ENCODE results near the gene SETD9. TPM values are rescaled to one million over a fixed set of nuclear protein-coding genes. Genes with fewer than 3 reads are reported as not detected.

The SETD9 gene
- 10 to 100 TPM in 3 of 4 donors, 1 to 10 TPM in 1; 7.3 to 17.1 (median 12.6) TPM for polyA plus RNA-seq (ENCODE audit: insufficient read length in 4 of 4)

- peak; percentile 88 to 96 (median 94) for DNase-seq (ENCODE audit: low read depth in 4 of 4, low spot score in 2 of 4)
These were observed at the start of gene SETD9 for GRCh38 chr5:56909294-56910209. TSS of gene SETD9 (plus strand) at chr5:56909596. CDS start at chr5:56909646, 50 bp downstream.

- DNase-seq (ENCODE audit: low read depth in 4 of 4, low spot score in 2 of 4), result no peak
These were observed 47.4 kb upstream of the SETD9 start for GRCh38 chr5:56861893-56862485.

GRCh38 chr5:56862909-56863308 is 46.5 kb upstream of the SETD9 start:
- no peak for DNase-seq (ENCODE audit: low read depth in 4 of 4, low spot score in 2 of 4)

GRCh38 chr5:56871777-56872176 is 37.6 kb upstream of the SETD9 start:
- no peak for DNase-seq (ENCODE audit: low read depth in 4 of 4, low spot score in 2 of 4)

GRCh38 chr5:56873056-56873455 is 36.3 kb upstream of the SETD9 start:
- no peak for DNase-seq (ENCODE audit: low read depth in 4 of 4, low spot score in 2 of 4)

- DNase-seq (ENCODE audit: low read depth in 4 of 4, low spot score in 2 of 4), result no peak
These were observed 33.1 kb upstream of the SETD9 start for GRCh38 chr5:56876327-56876726.

GRCh38 chr5:56881571-56881970 is 27.8 kb upstream of the SETD9 start:
- DNase-seq (ENCODE audit: low read depth in 4 of 4, low spot score in 2 of 4), result no peak

GRCh38 chr5:56893251-56893951 is 16.0 kb upstream of the SETD9 start:
- DNase-seq (ENCODE audit: low read depth in 4 of 4, low spot score in 2 of 4), result no peak

GRCh38 chr5:56896763-56897162 is 12.6 kb upstream of the SETD9 start:
- no peak for DNase-seq (ENCODE audit: low read depth in 4 of 4, low spot score in 2 of 4)

GRCh38 chr5:56898213-56898612 is 11.2 kb upstream of the SETD9 start:
- DNase-seq (ENCODE audit: low read depth in 4 of 4, low spot score in 2 of 4), result no peak

- DNase-seq (ENCODE audit: low read depth in 4 of 4, low spot score in 2 of 4), result no peak
These were observed 9.0 kb upstream of the SETD9 start for GRCh38 chr5:56900395-56900794.

- peak in 2 of 4 donors; percentile 13 to 29 for DNase-seq (ENCODE audit: low read depth in 4 of 4, low spot score in 2 of 4)
These were observed 8.4 kb upstream of the SETD9 start for GRCh38 chr5:56900858-56901578.

GRCh38 chr5:56908942-56909293 is 478 bp upstream of the SETD9 start:
- DNase-seq (ENCODE audit: low read depth in 4 of 4, low spot score in 2 of 4), result peak in 1 of 4 donors; percentile 5

GRCh38 chr5:56910210-56910965 is 992 bp downstream of the SETD9 start:
- DNase-seq (ENCODE audit: low read depth in 4 of 4, low spot score in 2 of 4), result peak in 3 of 4 donors; percentile 15 to 89 (median 24)

- DNase-seq (ENCODE audit: low read depth in 4 of 4, low spot score in 2 of 4), result no peak
These were observed 4.4 kb downstream of the SETD9 start for GRCh38 chr5:56913766-56914165.

- DNase-seq (ENCODE audit: low read depth in 4 of 4, low spot score in 2 of 4), result no peak
These were observed 5.3 kb downstream of the SETD9 start for GRCh38 chr5:56914678-56915077.

- no peak for DNase-seq (ENCODE audit: low read depth in 4 of 4, low spot score in 2 of 4)
These were observed 8.1 kb downstream of the SETD9 start for GRCh38 chr5:56917534-56917933.

GRCh38 chr5:56918054-56918453 is 8.7 kb downstream of the SETD9 start:
- no peak for DNase-seq (ENCODE audit: low read depth in 4 of 4, low spot score in 2 of 4)

GRCh38 chr5:56919942-56920662 is 10.7 kb downstream of the SETD9 start:
- DNase-seq (ENCODE audit: low read depth in 4 of 4, low spot score in 2 of 4), result no peak

Measured in left renal cortex interstitium (tissue), 4 donors.